BLaER1 treated with 17β-estradiol and CSF1 and Interleukin-3, amounts not matched to agents 10 nM and 100 nM (cell line): ENCODE results near the gene BLACAT1.
A peak's percentile ranks its signal among the peaks of the same experiment; 100 is the strongest.
"Not testable (repeated sequence)": the region's sequence is repeated elsewhere in the genome, so short reads cannot be mapped to it uniquely, and the experiment has no call there.

Experiments
- H3K27ac ChIP-seq, 11 experiments: shearing (Covaris generic); formaldehyde crosslinking; 2 replicates each; pipeline ENCODE4 v1.8.1; 2022
- H3K27me3 ChIP-seq, 11 experiments: shearing (Covaris generic); formaldehyde crosslinking; 2 replicates each; pipeline ENCODE4 v1.8.1; 2022
- H3K36me3 ChIP-seq, 11 experiments: shearing (Covaris generic); formaldehyde crosslinking; 2 replicates each; pipeline ENCODE4 v1.8.1; 2022
- H3K4me1 ChIP-seq, 10 experiments: shearing (Covaris generic); formaldehyde crosslinking; 2 replicates each; pipeline ENCODE4 v1.8.1; 2022
- H3K4me2 ChIP-seq, 11 experiments: shearing (Covaris generic); formaldehyde crosslinking; 2 replicates each; pipeline ENCODE4 v1.8.1; 2022
- H3K4me3 ChIP-seq, 10 experiments: shearing (Covaris generic); formaldehyde crosslinking; 2 replicates each; pipeline ENCODE4 v1.8.1; 2022
- H3K9ac ChIP-seq, 11 experiments: shearing (Covaris generic); formaldehyde crosslinking; 2 replicates each; pipeline ENCODE4 v1.8.1; 2022
- H3K9me3 ChIP-seq, 11 experiments: shearing (Covaris generic); formaldehyde crosslinking; replicated peaks in 1 of 11; 2 replicates each; pipeline ENCODE4 v1.8.1; 2022
- H4K20me1 ChIP-seq, 11 experiments: shearing (Covaris generic); formaldehyde crosslinking; 2 replicates each; pipeline ENCODE4 v1.8.1; 2022
- Cebpa-rat ChIP-seq, 11 experiments: shearing (Covaris generic); IDR thresholded peaks; 2 replicates each; pipeline ENCODE4 v1.8.1; 2022

The BLACAT1 gene

GRCh38 chr1:205435578-205436573, 20.0 kb downstream of the BLACAT1 start:
- H3K9me3 ChIP-seq: no peaks in the 10 kb centered on the region
- no peaks in the 10 kb centered on the region for H3K27me3 ChIP-seq
- H4K20me1 ChIP-seq: peaks cover 0 to 33% (median 0%) of the 10 kb centered on the region in 11 experiments; a peak in 3 of 22 replicates
- peaks cover 37 to 57% (median 49%) of the 10 kb centered on the region in 10 experiments for H3K4me1 ChIP-seq
- no peaks in the 10 kb centered on the region for H3K36me3 ChIP-seq
- no peak overlapping the region for H3K4me3 ChIP-seq
- no peak overlapping the region for H3K9ac ChIP-seq
- H3K4me2 ChIP-seq: peak overlapping the region; percentile 3 to 55 (median 36); a peak in 15 of 22 replicates
- no peak overlapping the region for H3K27ac ChIP-seq
- no peak for TF ChIP-seq Cebpa-rat (IDR thresholded peaks at IDR 0.05)

GRCh38 chr1:205434738-205435137, 21.1 kb downstream of the BLACAT1 start:
- Histone ChIP-seq H3K27me3 (no peaks in the 10 kb centered on the region), H3K36me3 (no peaks in the 10 kb centered on the region), H3K4me3 (no peak overlapping the region), H3K9ac (no peak overlapping the region), H3K9me3 (no peaks in the 10 kb centered on the region), H3K27ac (no peak overlapping the region), H3K4me1 (peaks cover 25 to 51% (median 46%) of the 10 kb centered on the region in 10 experiments), H3K4me2 (peak overlapping the region in 6 of 11 experiments; percentile 16 to 55 (median 47); a peak in 11 of 22 replicates), H4K20me1 (peaks cover 0 to 23% (median 0%) of the 10 kb centered on the region in 11 experiments; a peak in 1 of 22 replicates)
- no peak for TF ChIP-seq Cebpa-rat (IDR thresholded peaks at IDR 0.05)

- not testable (repeated sequence) for H3K36me3 ChIP-seq, H3K9ac ChIP-seq, H3K4me2 ChIP-seq, H3K27ac ChIP-seq, H3K4me3 ChIP-seq, H3K9me3 ChIP-seq, H3K27me3 ChIP-seq
- peaks cover 11 to 32% (median 26%) of the 10 kb centered on the region in 10 experiments for H3K4me1 ChIP-seq
- peaks cover 0 to 19% (median 0%) of the 10 kb centered on the region in 11 experiments; a peak in 1 of 22 replicates for H4K20me1 ChIP-seq
Observed at GRCh38 chr1:205432692-205433091, 23.2 kb downstream of the BLACAT1 start.

GRCh38 chr1:205432116-205432515, 23.7 kb downstream of the BLACAT1 start:
- H3K9ac ChIP-seq: no peak overlapping the region
- H3K4me1 ChIP-seq: peaks cover 11 to 32% (median 23%) of the 10 kb centered on the region in 10 experiments
- peaks cover 0 to 15% (median 0%) of the 10 kb centered on the region in 11 experiments; a peak in 1 of 22 replicates for H4K20me1 ChIP-seq
- H3K9me3 ChIP-seq: no peaks in the 10 kb centered on the region
- no peak overlapping the region for H3K4me3 ChIP-seq
- no peak overlapping the region for H3K27ac ChIP-seq
- H3K36me3 ChIP-seq: no peaks in the 10 kb centered on the region
- H3K27me3 ChIP-seq: no peaks in the 10 kb centered on the region
- TF ChIP-seq Cebpa-rat (IDR thresholded peaks at IDR 0.05): no peak
- H3K4me2 ChIP-seq: no peak overlapping the region

GRCh38 chr1:205430696-205431305, 25.0 kb downstream of the BLACAT1 start:
- peak overlapping the region; percentile 6 to 57 (median 37); a peak in 17 of 20 replicates for H3K4me3 ChIP-seq
- no peaks in the 10 kb centered on the region for H3K36me3 ChIP-seq
- no peak for TF ChIP-seq Cebpa-rat (IDR thresholded peaks at IDR 0.05)
- H3K27me3 ChIP-seq: no peaks in the 10 kb centered on the region
- H4K20me1 ChIP-seq: peaks cover 0 to 4% (median 0%) of the 10 kb centered on the region in 11 experiments; a peak in 1 of 22 replicates
- peaks cover 11 to 25% (median 21%) of the 10 kb centered on the region in 10 experiments for H3K4me1 ChIP-seq
- H3K9me3 ChIP-seq: no peaks in the 10 kb centered on the region
- H3K4me2 ChIP-seq: peak overlapping the region; percentile 64 to 81 (median 71)
- H3K9ac ChIP-seq: peak overlapping the region in 3 of 11 experiments; percentile 0 to 17 (median 6); a peak in 3 of 22 replicates
- H3K27ac ChIP-seq: no peak overlapping the region

GRCh38 chr1:205429762-205430695, 25.8 kb downstream of the BLACAT1 start:
- Histone ChIP-seq H3K4me3 (peak overlapping the region; percentile 6 to 57 (median 37); a peak in 16 of 20 replicates), H3K4me2 (peak overlapping the region; percentile 64 to 81 (median 71)), H4K20me1 (no peaks in the 10 kb centered on the region; a peak in 1 of 22 replicates), H3K4me1 (peaks cover 3 to 17% (median 13%) of the 10 kb centered on the region in 10 experiments), H3K27me3 (no peaks in the 10 kb centered on the region), H3K27ac (no peak overlapping the region), H3K9me3 (no peaks in the 10 kb centered on the region), H3K9ac (peak overlapping the region in 2 of 11 experiments; percentile 0 to 6; a peak in 2 of 22 replicates), H3K36me3 (no peaks in the 10 kb centered on the region)
- no peak for TF ChIP-seq Cebpa-rat (IDR thresholded peaks at IDR 0.05)

GRCh38 chr1:205424901-205425600, 30.8 kb downstream of the BLACAT1 start:
- Histone ChIP-seq H3K4me2 (no peak overlapping the region), H3K4me1 (peaks cover 0 to 4% (median 0%) of the 10 kb centered on the region in 10 experiments; a peak in 4 of 20 replicates), H3K27ac (no peak overlapping the region), H3K36me3 (no peaks in the 10 kb centered on the region), H3K4me3 (no peak overlapping the region), H3K27me3 (no peaks in the 10 kb centered on the region), H3K9ac (no peak overlapping the region), H3K9me3 (no peaks in the 10 kb centered on the region), H4K20me1 (no peaks in the 10 kb centered on the region)
- no peak for TF ChIP-seq Cebpa-rat (IDR thresholded peaks at IDR 0.05)
